Testis (tissue), 2 donors: ENCODE results near the gene TMEM201.

Experiments
- CTCF ChIP-seq, 3 experiments: fragments of 450-650 bp in 2 of 3; fragments of 200-600 bp in 1 of 3; sonication (generic) in 1 of 3; IDR thresholded peaks; one replicate each; pipeline ENCODE4 v1.5.1; 2016 to 2019; ENCODE audit warnings: antibody characterized with exemption in 3 of 3, mild to moderate bottlenecking in 2 of 3, moderate library complexity in 1 of 3
- POLR2A ChIP-seq: fragments of 450-650 bp; IDR thresholded peaks from one replicate; pipeline ENCODE4 v1.6.1; 2017; ENCODE audit warnings: antibody characterized with exemption, mild to moderate bottlenecking, moderate library complexity

DNA sequence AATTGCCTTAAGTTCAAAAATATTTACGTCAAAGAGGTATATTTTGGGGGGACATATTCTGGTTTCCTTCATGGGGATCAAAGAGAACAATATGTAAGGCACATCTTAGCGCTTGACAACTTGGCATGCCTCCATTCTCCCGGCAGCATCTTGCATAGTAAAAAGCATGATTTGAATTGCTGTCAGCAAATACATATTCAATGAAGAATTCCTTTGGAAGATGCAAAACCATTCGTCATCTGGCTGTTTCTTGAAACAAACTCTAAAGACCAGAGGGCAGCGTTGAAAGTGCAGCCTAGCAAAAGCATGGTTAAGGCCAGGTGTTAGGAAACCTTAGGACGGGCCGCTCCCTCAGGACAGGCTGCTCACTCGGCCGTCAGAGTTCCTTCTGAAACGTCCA lies 59.5 kb downstream of the TMEM201 start:
- no peak for TF ChIP-seq CTCF (IDR thresholded peaks at IDR 0.05)
- no peak for TF ChIP-seq POLR2A
